A673 (cell line): Measurements from ENCODE around the gene ERBB3. TPM values are rescaled to one million over a fixed set of nuclear protein-coding genes. Genes with fewer than 3 reads are reported as not detected.

Experiments used
- BruUV-seq: library from RNA; stranded (reverse); fragments of 400-500 nt; replicated peaks from 2 replicates; lab custom pipeline; 2021; lab: Mats Ljungman, UMichigan
- CTCF ChIA-PET: fragments of 300-600 bp; sonication (Branson Sonifier 250); formaldehyde crosslinking; loops from one replicate; lab custom pipeline; 2022; ENCODE audit warnings: antibody characterized with exemption; lab: Charles Lee
- POLR2A ChIA-PET: fragments of 300-600 bp; sonication (Branson Sonifier 250); formaldehyde crosslinking; loops from one replicate; lab custom pipeline; 2022; ENCODE audit warnings: antibody characterized with exemption; ENCODE audit not compliant: low non-redundant PET; lab: Charles Lee
- DNase-seq: peaks from one replicate; pipeline ENCODE4 v3.0.0-alpha.2; 2015; ENCODE audit warnings: low spot score
- H3K27ac ChIP-seq: fragments of 200-600 bp; sonication (generic); 2 replicates; pipeline ENCODE4 v1.5.1; 2016; ENCODE audit warnings: mixed run types, low read depth, mild to moderate bottlenecking, mixed read lengths, antibody characterized with exemption, low read length; ENCODE audit not compliant: poor library complexity, severe bottlenecking
- H3K27me3 ChIP-seq: fragments of 200-600 bp; sonication (generic); replicated peaks from 2 replicates; pipeline ENCODE4 v1.6.1; 2017; ENCODE audit warnings: mixed run types, low read depth, mild to moderate bottlenecking, mixed read lengths, antibody characterized with exemption, low read length; ENCODE audit not compliant: insufficient read depth, poor library complexity
- H3K36me3 ChIP-seq: fragments of 200-600 bp; sonication (generic); 2 replicates; pipeline ENCODE4 v1.6.1; 2016; ENCODE audit warnings: mixed run types, mild to moderate bottlenecking, mixed read lengths, antibody characterized with exemption, low read length; ENCODE audit not compliant: insufficient read depth, poor library complexity, severe bottlenecking
- H3K4me1 ChIP-seq: fragments of 200-600 bp; sonication (generic); 2 replicates; pipeline ENCODE4 v1.6.1; 2017; ENCODE audit warnings: mixed run types, mild to moderate bottlenecking, mixed read lengths, antibody characterized with exemption, low read length; ENCODE audit not compliant: insufficient read depth, poor library complexity, severe bottlenecking
- H3K4me3 ChIP-seq: fragments of 200-600 bp; sonication (generic); 2 replicates; pipeline ENCODE4 v1.5.1; 2016; ENCODE audit warnings: low read depth, mixed run types, mild to moderate bottlenecking, mixed read lengths, low read length; ENCODE audit not compliant: poor library complexity, severe bottlenecking
- H3K9me3 ChIP-seq: fragments of 200-600 bp; sonication (generic); 2 replicates; pipeline ENCODE4 v1.6.1; 2016; ENCODE audit warnings: mixed run types, low read depth, mild to moderate bottlenecking, mixed read lengths, antibody characterized with exemption, low read length; ENCODE audit not compliant: poor library complexity, severe bottlenecking
- EZH2 ChIP-seq: fragments of 200-600 bp; sonication (generic); IDR thresholded peaks from 2 replicates; pipeline ENCODE4 v1.6.1; 2017; ENCODE audit warnings: borderline replicate concordance, low read depth, mild to moderate bottlenecking, mixed read lengths, antibody characterized with exemption, low read length; ENCODE audit not compliant: poor library complexity, severe bottlenecking
- intact Hi-C: fragments of 100-400 bp; cut with micrococcal nuclease; formaldehyde crosslinking; loops from one replicate; pipeline ENCODE4 v1.10.0; 2022; ENCODE audit not compliant: unreplicated experiment
- total RNA-seq: library from RNA; stranded (reverse); gene quantifications from 2 replicates; pipeline ENCODE4 v1.2.3, GENCODE V29; 2021
- TF ChIP-seq, protein P1 (sequence below): fragments of 300-800, 200-600 bp; sonication (generic); conservative IDR thresholded peaks from 2 replicates; pipeline ENCODE4 v1.5.1; 2017; ENCODE audit warnings: low read depth, mild to moderate bottlenecking, antibody characterized with exemption, low read length, moderate library complexity, mixed read lengths

ERBB3 gene
- total RNA-seq, 1 experiment from 2014 or later, result 2.0 TPM

- Histone ChIP-seq H3K4me1 (peaks cover 11% of the 10 kb centered on the region), H3K27ac (peak within 1 kb of the TSS; percentile 94), H3K27me3 (no peaks in the 10 kb centered on the region), H3K36me3 (peaks cover 35% of the 10 kb centered on the region), H3K4me3 (peak within 1 kb of the TSS; percentile 87), H3K9me3 (no peaks in the 10 kb centered on the region)
- intact Hi-C loops, result no loop called here
- POLR2A ChIA-PET, result interaction anchor here (0.6 to 1.7 kb wide), 3 partner anchors 13 to 60 kb away, joined by 3 to 15 read pairs (median 3); partner anchors contain the start of genes RPL41 and ZC3H10
- CTCF ChIA-PET, result interaction anchor here (0.7 to 1.3 kb wide), 5 partner anchors 14 to 109 kb away, joined by 3 to 9 read pairs (median 5); partner anchors contain the start of genes SMARCC2 and ZC3H10
- peak; percentile 100 for DNase-seq
- no TSS peak for BruUV-seq
- TF ChIP-seq, protein P1, sequence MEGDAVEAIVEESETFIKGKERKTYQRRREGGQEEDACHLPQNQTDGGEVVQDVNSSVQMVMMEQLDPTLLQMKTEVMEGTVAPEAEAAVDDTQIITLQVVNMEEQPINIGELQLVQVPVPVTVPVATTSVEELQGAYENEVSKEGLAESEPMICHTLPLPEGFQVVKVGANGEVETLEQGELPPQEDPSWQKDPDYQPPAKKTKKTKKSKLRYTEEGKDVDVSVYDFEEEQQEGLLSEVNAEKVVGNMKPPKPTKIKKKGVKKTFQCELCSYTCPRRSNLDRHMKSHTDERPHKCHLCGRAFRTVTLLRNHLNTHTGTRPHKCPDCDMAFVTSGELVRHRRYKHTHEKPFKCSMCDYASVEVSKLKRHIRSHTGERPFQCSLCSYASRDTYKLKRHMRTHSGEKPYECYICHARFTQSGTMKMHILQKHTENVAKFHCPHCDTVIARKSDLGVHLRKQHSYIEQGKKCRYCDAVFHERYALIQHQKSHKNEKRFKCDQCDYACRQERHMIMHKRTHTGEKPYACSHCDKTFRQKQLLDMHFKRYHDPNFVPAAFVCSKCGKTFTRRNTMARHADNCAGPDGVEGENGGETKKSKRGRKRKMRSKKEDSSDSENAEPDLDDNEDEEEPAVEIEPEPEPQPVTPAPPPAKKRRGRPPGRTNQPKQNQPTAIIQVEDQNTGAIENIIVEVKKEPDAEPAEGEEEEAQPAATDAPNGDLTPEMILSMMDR, result no peak
- no peak for TF ChIP-seq EZH2
These were observed 24.3 kb downstream of the ERBB3 start, which contains the start of gene PA2G4 for GRCh38 chr12:56104109-56104814. Gene PA2G4, plus strand, starts transcription at chr12:56104559. Its CDS starts 179 bp downstream, at chr12:56104738.

- TF ChIP-seq EZH2, result no peak
- TF ChIP-seq, protein P1, result no peak
- peak; percentile 43 for DNase-seq
- Histone ChIP-seq H3K27ac (peak overlapping the region; percentile 94), H3K4me1 (peaks cover 11% of the 10 kb centered on the region), H3K36me3 (peaks cover 42% of the 10 kb centered on the region), H3K27me3 (no peaks in the 10 kb centered on the region), H3K4me3 (peak overlapping the region; percentile 87), H3K9me3 (no peaks in the 10 kb centered on the region)
- intact Hi-C loops, result no loop called here
- POLR2A ChIA-PET, result interaction anchor here (0.6 to 1.7 kb wide), 2 partner anchors 13 to 61 kb away, joined by 3 to 15 read pairs; partner anchors contain the start of genes RPL41 and ZC3H10
- no TSS peak for BruUV-seq
- CTCF ChIA-PET, result interaction anchor here (1.2 to 1.3 kb wide), 2 partner anchors 20 to 58 kb away, joined by 5 to 9 read pairs; no protein-coding TSS in a partner anchor
These were observed 25.0 kb downstream of the ERBB3 start for GRCh38 chr12:56104815-56105608.

GRCh38 chr12:56105609-56105902 lies 25.6 kb downstream of the ERBB3 start:
- no peak for DNase-seq
- Histone ChIP-seq H3K36me3 (peaks cover 48% of the 10 kb centered on the region), H3K27ac (peak overlapping the region; percentile 94), H3K4me3 (peak overlapping the region; percentile 87), H3K27me3 (no peaks in the 10 kb centered on the region), H3K9me3 (no peaks in the 10 kb centered on the region), H3K4me1 (peaks cover 11% of the 10 kb centered on the region)
- intact Hi-C loops, result no loop called here
- BruUV-seq, result no TSS peak
- ChIA-PET CTCF (no interaction called here), POLR2A (no interaction called here)
- TF ChIP-seq, protein P1, result no peak
- TF ChIP-seq EZH2, result no peak
